Ammon's horn (tissue), 1 donor: ENCODE data around the gene KCNJ10.

Experiments used
- DNase-seq: peaks from one replicate; pipeline ENCODE4 v3.0.0-alpha.2; 2016; ENCODE audit warnings: low spot score

The KCNJ10 gene

DNA sequence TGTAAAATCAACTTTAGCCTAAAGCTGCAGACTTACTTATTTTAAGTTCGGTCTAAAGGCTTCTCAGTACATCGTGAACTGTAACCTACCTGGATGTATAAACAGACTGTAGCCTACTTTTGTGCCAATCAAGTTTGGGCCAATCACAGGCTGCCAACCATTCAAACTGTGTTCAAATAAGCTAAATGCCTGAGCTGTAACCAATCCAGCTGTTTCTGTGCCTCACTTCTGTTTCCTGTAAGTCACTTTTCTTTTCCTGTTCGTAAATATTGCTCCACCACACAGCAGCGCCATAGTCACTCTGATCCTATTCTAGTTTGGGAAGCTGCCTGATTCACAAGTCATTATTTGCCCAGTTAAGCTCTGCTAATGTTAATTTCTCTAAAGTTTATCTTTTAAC, 78.4 kb downstream of the KCNJ10 start:
- no peak for DNase-seq

DNA sequence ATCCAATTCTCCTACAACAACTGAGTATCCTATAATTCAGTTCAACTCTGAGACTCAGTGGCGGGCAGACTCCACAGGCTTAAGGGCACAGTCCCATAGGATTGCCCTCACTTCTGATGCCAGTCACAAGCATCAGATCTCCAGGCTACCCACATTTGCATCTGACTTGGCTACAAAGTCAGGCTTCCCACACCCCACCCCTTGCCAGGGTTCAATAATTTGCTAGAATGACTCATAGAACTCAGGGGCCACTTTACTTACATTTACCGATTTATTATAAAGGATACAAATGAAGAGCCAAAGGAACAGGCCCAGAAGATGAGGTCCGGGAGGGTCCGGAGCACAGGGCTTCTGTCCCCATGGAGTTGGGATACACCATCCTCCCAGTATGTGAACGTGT, 80.0 kb downstream of the KCNJ10 start:
- DNase-seq, result no peak

DNA sequence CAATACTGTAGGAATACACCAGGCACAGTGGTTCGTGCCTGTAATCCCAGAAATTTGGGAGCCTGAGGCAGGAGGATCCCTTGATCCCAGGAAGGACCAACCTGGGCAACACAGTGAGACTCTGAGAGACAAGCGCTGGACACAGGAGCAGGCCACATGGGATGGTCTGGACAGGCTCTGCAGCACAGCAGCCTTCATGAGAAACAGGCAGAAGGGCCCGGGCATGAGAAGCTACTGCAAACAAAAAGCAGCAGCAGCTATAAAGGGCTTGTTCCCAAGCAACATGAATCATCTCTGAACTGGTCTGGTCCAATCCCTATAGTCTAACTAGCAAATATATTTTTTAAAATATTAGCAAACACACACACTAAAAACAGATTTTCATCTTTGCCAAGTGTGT, 80.4 kb downstream of the KCNJ10 start:
- peak; percentile 33 for DNase-seq

DNA sequence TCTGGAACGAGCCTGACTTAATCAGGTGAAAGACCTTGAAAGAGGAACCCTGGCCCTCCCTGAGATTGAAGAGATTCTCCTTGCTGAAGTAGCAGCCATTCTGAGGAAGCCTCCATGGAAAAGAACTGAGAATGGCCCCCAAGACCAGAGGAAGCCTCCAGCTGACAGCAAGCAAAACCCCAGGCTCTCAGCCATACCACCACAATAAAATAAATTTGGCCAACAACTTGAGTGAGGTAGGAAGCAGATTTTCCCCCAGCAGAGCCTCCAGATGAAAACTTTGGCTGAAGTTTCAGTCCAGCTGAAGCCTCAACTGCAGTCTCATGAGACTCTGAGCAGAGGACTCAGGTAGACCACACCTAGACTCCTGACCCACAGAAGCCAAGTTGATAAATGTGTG, 82.0 kb downstream of the KCNJ10 start:
- DNase-seq, result no peak

DNA sequence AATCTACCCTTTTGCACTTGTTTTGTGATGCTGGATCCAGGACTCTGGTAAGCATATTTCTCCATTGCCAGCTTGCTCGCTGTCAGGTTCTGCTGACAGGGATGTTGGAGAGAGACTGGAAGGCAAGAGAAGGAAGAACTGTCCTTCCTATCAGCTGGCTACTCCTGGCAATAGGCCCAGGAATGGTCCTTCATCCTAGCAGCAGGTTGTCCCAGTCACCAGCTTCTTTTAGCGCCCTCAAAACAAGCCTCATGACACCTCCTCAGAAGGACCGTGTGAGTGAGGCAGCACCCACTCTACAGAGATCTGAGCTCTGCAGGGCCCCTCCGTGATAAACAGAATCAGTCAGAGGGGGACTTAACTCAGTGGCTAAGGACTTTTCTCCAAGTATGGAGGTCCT, 82.8 kb downstream of the KCNJ10 start:
- DNase-seq, result no peak

DNA sequence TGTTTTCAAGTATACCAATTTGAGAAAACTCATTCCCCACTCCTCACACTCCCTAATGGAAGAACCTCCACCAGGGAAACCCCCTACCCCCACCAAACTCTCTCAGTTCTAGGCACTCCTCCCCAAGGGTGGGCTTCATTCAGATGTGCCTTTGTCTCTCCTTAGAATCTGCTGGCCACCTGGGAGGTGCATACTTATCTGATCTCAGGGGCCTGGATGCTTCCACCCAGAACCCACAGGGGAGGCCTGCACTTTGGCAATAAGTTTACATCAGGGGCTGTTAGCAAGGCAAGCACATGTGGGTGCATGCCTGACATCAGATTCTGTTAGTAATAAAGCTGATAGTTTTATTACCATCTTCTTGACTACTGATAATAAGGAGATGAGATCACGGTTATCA, 83.4 kb downstream of the KCNJ10 start:
- DNase-seq, result no peak

DNA sequence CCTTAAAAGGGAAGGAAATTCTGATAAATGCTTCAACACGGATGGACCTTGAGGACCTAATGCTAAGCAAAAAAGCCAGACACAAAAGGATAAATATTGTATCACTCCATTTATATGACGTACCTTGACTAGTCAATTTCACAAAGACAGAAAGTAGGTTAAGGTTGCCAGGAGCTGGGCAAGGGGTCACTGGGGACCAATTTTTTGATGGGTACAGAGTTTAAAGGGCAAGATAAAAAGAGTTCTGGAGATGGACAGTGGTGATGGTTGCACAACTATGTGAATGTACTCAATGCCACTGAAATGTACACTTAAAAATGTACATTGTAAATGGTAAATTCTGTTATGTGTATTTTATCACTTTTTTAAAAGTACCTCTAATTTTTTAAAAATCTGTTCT, 83.9 kb downstream of the KCNJ10 start:
- no peak for DNase-seq

DNA sequence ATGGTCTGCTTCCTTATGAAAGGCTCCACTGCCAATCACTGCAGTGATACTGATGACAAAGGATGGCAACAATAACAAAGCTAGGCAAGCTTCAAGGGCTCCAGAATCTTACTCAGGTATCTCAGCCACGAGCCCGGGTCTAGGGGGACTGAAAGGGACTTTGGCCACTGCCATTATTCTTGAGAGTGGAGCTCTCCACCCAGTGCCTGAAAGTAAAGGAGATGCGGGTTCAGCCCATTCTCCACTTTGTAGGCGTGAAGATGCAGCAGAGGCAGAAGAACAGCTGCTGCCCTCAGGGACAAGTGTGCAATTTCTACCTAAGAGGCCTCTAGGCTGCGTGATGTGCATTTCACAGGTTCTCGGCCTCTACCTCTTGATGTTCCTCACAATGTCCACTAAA, 84.5 kb downstream of the KCNJ10 start:
- no peak for DNase-seq

DNA sequence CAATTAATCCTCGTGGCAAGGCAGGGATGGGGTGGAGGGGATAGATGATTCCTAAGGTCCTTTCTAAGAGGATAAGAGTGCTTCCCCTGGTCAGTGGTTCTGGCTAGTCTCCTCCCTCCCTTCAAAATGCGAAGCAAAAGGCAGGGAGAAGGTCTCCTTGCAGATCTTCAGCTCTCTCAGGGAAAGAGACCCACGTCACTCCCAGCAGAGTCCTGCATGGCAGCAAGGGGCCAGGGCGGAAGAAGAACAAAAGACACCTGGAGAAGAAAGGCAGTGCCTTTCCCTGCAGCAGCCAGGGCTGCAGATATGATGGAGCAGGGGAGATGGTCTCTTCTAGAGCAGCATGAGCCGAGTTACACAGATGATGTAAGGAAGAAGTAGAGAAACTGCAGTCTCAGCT, 86.3 kb downstream of the KCNJ10 start:
- DNase-seq, result no peak

DNA sequence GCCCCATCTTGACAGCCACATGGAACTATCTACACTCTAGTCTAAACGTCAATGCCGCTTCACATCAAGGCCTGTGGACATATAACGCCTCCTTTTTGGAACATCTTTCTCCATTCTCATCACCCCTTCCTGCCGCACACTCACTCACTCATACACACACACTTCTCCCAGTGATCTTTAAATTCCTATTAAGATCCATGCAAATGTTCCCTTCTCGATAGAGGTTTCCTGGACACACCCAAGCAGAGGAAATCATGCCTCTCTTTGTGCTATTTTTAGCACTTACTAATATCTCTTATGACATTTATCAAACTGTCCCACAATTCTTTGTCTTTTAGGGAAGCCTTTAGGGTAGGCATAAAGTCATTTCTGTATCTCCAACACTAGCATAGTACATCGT, 87.7 kb downstream of the KCNJ10 start:
- DNase-seq, result no peak

DNA sequence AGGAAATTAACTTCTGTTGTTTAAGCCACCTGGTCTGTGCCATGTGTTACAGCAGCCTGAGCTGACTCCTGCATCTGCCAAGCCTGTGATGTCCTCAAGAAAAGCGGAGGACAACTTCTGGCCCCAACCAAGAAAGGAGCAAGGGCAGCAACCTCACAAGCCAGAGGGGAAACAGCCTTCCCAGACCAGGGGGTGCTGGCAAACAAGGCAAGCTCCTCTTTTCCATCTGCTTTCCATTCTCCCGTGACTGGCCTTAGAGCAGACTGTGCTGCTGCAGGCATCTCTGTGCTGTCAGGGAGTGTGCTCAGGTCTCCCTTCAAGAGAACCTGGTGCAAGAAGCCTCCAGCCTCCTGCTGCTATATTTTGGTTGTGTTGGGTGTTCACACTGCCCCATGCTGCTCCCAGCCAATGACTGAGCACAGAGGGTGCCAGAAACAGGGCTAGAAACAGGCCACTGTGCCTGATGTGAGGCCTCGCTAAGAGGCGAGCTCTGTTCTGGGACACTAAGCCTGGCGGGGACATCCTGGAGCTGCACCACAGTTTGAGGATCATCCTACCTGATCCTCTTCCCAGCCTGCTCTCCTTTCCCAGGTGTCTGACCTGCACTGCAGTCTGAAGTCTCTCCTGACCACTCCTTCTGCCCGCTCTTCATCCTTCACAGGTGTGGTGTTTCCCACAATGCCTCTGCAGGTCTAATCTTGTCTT, 88.5 kb downstream of the KCNJ10 start:
- no peak for DNase-seq

DNA sequence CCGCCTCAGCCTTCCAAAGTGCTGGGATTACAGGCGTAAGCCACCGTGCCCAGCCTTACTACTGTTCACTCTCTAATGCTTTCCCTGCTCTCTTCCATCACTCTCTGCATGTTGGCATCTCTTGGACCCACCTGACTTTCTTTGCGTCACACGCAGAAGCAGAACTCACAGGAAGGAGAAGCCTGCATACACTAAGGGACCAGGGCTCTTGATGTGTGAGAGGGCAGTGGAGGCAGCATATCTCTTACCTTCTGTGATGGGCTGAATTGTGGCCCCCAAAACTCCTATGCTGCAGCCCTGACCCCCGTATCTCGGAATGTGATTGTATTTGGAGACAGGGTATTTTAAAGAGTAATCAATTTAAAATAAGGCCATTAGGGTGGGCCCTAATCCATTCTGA, 89.2 kb downstream of the KCNJ10 start:
- DNase-seq, result no peak

DNA sequence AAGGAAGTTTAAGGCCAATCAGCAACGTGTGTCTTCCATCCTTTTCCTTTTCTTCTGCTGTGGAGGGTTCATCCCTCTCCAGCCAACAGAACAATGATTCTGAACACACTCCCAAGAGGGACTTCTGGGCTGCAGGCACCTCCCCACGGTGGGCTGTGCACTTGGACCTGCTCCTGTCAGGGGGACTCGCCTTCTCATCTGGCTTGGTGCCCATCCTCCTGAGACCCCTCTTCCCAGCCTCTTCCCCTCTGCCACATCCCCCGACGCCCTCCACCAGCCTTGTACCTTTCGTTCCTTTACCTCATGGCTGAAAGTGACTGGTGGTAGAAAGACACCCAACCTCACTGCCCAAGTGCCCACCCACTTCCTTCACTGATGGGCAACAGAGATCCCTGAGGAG, 89.9 kb downstream of the KCNJ10 start:
- DNase-seq, result no peak

DNA sequence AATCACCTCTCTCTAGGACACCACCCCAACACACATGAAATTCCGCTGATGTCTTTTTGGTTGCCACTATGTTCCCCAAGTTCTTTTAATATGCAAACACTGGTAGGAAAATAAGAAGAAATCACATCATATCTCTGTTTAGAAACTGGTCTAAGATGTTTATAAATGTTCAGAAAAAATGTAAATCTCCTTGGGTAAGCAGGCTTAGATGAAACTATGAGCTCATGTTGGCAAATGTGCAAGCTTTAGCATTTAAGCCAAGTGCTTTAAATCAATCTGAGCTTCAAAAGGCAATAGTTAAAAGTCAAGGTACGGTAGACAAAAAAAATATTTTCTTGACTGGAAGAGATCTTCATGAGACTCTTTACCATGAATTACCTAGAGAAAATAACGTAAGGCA, 90.7 kb downstream of the KCNJ10 start:
- DNase-seq, result no peak

DNA sequence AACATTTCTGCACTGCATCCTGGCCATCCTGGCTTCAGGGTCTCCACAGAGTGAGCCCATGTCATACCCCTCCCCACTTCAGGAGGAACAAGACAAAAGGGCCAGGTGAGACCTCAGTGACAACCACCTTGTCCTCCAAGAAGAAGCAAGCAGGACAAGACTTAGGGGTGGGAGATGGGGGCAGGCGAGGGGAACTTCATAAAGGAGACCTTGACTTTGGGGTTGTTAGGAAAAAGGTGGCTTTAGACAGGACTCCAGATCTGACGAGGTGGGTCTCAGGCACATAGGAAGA, 91.9 kb downstream of the KCNJ10 start:
- no peak for DNase-seq

DNA sequence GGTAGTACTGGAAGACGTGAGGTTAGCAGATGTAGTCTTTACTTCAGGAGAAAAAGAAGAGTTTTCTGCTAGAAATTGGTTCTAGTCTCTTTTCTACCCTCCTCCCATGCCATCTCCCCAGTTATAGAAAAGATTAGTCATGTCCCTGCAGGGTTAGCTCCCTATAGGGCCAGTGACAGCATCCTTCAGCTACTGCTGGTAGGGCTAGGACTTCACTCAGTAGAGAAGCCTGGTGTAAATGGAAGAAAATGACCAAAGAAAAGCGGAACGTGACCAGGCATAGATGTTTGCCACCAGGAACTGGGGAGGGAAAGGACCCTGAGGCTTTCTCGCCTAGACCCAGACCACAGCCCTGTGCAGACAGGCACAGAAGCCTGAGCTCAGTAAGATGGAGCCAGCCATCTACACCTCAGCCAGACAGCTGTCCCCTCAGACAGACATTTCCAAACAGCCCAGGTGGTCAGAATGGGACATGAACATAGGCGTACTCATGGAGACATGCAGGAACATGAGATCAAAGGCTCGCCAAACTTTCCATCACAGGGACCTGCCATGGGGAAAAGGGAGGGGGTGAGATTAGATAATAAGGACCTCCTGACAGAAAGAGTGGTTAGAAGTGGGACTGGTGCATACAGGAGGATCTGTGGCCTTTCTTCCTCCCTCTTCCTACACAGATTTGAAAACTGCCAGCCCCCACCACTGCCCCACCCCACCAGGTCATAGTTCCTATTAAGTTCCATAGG, 92.4 kb downstream of the KCNJ10 start:
- no peak for DNase-seq

DNA sequence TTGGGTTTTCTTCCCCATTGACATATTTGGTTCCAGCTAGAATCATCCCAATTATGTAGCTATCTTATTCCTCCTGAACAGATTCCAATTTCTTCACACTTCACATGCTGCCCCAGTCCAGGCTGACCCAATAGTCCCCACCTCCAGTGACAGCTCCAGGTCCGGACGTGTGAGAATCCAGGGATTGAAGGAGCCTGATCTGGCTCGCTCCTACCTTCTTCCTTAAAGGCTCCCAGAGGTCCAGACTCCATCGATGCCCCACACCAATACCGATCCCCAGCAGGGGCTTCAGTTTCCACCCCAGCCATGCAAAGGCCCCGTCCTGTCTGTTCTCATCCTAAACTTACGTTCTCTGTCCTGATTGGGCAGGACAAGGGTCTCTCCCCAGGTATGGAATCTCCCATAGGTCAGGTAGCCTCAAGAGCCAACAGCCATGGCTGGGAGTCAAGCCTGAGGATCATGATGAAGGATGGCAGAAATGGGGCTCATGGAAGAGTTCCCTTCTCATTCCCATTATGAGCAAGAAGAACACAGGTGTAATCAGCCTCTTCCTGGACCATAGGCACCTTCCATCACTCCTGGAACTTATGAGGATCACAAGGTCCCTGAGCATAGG, 95.5 kb downstream of the KCNJ10 start:
- no peak for DNase-seq

DNA sequence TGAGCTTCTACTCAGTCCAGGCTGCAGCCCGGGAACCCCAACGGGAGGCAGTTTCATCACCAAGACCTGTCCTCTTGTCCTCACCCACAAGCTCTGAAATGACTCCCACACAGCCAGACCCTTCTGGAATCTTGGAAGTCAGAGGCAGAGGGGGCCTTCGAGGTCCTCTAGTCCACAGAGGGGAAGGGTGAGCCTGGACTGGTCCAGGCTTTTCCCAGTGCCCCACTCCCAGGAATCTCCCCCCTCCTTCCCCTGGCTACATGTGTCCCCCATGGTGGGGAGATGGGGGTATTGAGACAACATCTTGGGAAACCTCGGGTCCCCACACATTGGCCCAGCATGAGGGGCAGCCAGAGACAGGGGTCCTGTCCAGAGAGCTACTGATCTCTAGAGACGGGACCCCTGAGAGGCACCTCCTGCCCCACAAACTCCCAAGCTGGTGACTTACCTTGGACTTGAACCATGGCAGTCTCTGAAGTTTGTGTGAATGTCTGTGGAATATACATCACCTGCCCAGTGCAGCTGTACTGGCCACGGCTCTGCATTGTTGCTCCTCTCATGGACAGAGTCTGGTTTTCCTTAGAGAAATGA, 96.5 kb downstream of the KCNJ10 start:
- no peak for DNase-seq

DNA sequence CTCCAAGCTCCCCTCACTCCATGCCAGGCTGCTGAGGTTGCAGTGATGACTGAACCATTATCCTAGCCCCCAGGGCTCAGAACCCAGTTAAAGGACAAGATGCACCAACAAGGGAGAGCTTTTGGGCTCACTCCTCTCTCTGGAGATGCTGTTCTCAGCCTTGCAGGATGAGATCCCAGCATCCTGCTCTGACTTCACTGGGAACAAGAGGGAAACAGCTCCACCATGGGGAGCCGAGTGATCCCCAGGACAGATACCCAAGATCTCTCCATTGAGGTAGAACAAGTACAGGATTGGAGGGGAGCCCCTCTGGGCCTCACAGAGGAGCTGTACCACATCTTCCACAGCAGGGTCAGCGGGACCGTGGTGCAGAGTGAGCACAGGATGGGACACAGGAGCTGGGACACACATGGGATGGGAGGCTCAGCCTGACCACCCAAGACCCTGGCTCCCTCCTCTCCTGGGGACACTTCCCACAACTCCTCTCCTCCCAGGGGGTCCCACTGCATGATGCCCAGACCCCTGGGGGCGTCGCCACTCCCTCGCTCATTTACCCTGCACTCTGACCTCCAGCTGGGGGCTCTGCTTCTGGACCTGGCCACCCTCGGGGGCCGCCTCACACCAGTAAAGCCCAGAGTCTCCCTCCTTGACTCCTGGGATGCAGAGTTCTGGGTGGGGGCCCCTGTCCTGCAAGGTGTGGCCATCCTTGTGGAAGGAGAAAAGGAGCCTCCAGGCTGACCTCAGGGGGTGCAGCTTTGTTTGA, 97.3 kb downstream of the KCNJ10 start:
- no peak for DNase-seq

DNA sequence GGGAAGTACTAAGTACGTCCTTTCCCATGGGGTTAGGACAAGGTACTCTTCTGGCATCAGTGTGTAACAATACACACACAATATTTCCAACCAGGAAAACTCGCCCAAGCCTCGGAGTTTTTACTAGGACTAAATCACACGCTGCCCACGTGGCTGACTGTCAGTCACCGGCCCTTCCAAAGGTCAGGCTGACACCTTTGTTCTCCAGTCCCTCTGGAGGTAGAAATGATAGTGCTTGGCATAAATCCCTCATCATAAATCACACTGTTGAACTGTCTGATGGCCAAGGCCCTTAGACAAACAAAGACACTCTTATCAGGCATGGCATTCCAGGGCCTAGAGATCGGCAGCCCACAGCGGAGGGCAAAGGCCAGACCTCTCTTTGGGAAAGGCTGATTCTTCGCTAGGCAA, 99.0 kb downstream of the KCNJ10 start:
- no peak for DNase-seq

DNA sequence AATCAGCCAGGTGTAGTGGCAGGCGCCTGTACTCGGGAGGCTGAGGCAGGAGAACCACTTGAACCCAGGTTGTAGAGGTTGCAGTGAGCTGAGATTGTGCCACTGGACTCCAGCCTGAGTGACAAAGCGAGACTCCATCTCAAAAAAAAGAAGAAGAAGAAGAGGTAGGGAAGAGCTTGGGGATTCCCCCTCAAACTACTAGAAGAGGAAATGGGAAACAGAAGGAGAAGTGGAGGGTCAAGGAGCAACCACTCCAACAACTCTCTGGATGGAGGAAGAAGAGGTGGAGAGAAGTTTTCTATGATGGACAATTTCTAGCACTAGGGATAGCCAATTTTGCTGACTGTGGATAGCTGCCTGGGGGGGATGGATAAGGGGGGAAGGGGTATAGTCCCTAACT, 101.1 kb downstream of the KCNJ10 start:
- DNase-seq, result no peak

DNA sequence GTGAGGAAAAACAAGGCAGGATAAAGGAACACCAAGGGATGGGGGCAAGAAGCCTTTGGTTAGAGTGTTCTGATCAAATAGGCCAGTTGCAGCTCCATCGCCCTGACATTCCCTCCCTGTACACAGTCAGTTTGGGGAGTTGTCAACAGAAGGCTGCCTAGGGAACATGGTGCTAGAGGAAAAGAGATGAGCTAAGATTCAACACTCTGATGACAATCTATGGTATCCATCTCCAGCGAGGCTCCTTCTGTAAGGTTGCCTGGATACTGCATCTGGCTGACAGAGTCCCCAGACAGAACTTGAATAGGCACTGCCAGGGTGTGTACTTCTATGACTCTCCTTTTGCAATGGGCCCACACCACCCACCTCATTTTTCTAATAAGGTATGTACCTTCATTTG, 104.7 kb downstream of the KCNJ10 start:
- no peak for DNase-seq

DNA sequence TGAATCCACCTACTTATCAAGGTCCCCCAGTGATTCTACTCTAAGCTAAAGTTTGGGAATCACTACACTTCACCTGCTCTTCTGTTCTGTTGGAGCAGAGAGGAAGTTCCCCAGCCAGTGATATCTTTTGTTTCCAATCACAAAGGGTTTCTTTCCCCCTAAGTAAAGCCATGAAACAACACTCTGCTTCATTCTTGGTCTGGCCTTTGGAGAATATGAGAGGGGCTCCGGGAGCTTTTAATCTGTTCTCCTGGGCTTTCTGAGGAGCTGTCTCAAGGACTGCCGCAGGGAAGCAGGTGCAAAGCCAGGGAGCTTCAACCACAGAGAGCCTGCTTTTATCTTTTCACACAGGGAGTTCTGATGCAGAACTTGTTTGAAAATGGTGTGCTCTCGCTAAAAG, 105.8 kb downstream of the KCNJ10 start:
- no peak for DNase-seq
